Ectodermal cell (in vitro differentiated cells): ENCODE measurements around the gene TTLL5.

Experiments
- H3K27ac ChIP-seq: 2 replicates; pipeline ENCODE4 v1.7.0; 2013; ENCODE audit warnings: mild to moderate bottlenecking, low read depth, low read length; ENCODE audit not compliant: insufficient read depth, poor library complexity, severe bottlenecking
- H3K27me3 ChIP-seq: 2 replicates; pipeline ENCODE4 v1.7.0; 2013; ENCODE audit warnings: mild to moderate bottlenecking, low read length; ENCODE audit not compliant: insufficient read depth, control insufficient read depth, poor library complexity, severe bottlenecking
- H3K36me3 ChIP-seq: one replicate; pipeline ENCODE4 v1.7.0; 2013; ENCODE audit warnings: low read length; ENCODE audit not compliant: control insufficient read depth, insufficient read depth
- H3K4me1 ChIP-seq: one replicate; pipeline ENCODE4 v1.7.0; 2013; ENCODE audit warnings: low read length; ENCODE audit not compliant: control insufficient read depth, insufficient read depth
- H3K4me3 ChIP-seq: 2 replicates; pipeline ENCODE4 v1.7.0; 2013; ENCODE audit warnings: low read depth, low read length, control low read depth; ENCODE audit not compliant: insufficient read depth
- H3K9me3 ChIP-seq: 2 replicates; pipeline ENCODE4 v1.7.0; 2013; ENCODE audit warnings: mild to moderate bottlenecking, low read length, moderate library complexity; ENCODE audit not compliant: control insufficient read depth
- WGBS, 2 experiments: methylation state at CpG; one replicate each; pipeline ENCODE4 v1.1.7; 2013; ENCODE audit warnings: missing lambda C conversion rate in 2 of 2; 5-methylcytosine and 5-hydroxymethylcytosine counted together

TTLL5 gene

DNA sequence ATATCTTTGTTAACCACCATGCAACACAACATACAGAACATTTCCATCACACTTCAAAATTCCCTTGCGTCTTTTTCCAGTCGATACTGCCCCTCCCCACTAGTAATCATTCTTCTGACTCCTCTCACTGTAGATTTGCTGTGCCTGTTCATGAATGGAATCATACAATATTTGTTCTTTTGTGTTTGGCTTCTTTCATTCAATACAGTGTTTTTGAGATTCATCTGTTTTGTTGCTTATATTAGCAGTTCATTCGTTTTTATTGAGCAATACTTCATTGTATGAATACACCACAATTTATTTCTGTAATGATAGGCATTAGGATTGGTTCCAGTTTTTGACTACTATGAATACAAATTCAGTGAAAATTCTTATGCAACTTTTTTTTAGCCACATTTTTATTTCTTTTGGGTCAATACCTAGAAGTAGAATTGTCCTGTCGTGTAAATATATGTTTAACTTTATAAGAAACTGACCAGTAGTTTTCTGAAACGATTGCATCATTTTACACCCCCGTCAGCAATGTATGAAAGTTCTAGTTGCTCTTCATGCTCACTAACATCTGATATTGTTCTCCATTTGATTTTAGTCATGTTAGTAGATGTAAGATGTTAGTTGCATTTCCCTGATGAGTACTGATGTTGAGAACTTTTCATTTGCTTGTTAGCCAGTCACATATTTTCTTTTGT lies 193.2 kb downstream of the TTLL5 start:
- no peak overlapping the region for H3K4me3 ChIP-seq
- H3K27me3 ChIP-seq, result no peaks in the 10 kb centered on the region
- no peaks in the 10 kb centered on the region for H3K4me1 ChIP-seq
- no peaks in the 10 kb centered on the region for H3K9me3 ChIP-seq
- H3K36me3 ChIP-seq, result no peaks in the 10 kb centered on the region
- H3K27ac ChIP-seq, result no peak overlapping the region
- WGBS, 2 experiments, result 94 to 95% methylated on average over 4 to 6 of the region's 6 CpGs

DNA sequence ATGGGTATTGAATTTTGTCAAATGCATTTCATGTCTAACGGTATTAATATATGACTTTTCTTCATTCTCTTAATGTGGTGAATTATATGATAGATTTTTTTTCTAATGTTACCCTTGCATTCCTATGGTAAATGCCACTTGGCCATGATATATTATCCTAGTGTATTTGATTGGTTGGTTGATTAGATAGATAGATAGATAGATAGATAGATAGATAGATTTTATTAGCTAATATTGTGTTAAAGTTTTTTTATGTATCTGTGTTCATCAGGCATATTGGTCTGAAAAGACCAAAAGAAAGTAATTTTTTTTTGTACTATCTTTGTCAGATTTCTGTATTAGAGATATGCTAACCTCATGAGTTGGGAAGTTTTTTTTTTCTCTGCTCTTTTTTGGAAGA lies 196.2 kb downstream of the TTLL5 start:
- Histone ChIP-seq H3K27ac (no peak overlapping the region), H3K27me3 (no peaks in the 10 kb centered on the region), H3K36me3 (no peaks in the 10 kb centered on the region), H3K9me3 (no peaks in the 10 kb centered on the region), H3K4me3 (no peak overlapping the region), H3K4me1 (no peaks in the 10 kb centered on the region)
- WGBS, 2 experiments, result 100% methylated on average over 1 of the region's 1 CpG; no CpG with 5 or more reads in 1 of the 2 experiments

DNA sequence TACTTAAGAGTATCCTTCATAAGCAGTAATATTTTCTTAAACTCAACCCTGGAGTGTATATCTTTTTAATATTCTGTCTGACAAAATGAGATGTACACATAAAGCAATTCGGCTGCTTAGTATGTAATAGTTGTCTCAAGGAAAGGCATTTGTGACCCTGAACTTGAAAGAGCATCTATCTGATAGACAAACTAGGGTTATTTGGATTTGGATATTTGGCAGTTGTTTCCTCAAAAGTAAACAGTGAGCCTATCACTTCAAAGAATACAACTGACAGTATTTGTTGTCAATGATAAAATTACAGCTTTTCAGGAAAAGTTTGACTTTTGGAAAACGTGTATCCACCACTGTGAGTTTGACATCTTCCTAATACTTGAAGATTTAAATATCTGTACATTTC lies 197.3 kb downstream of the TTLL5 start:
- H3K4me3 ChIP-seq, result no peak overlapping the region
- H3K4me1 ChIP-seq, result no peaks in the 10 kb centered on the region
- no peaks in the 10 kb centered on the region for H3K27me3 ChIP-seq
- H3K27ac ChIP-seq, result no peak overlapping the region
- no peaks in the 10 kb centered on the region for H3K9me3 ChIP-seq
- whole genome bisulfite sequencing, 2 experiments, result 96 to 100% methylated on average over 1 to 2 of the region's 2 CpGs
- no peaks in the 10 kb centered on the region for H3K36me3 ChIP-seq

DNA sequence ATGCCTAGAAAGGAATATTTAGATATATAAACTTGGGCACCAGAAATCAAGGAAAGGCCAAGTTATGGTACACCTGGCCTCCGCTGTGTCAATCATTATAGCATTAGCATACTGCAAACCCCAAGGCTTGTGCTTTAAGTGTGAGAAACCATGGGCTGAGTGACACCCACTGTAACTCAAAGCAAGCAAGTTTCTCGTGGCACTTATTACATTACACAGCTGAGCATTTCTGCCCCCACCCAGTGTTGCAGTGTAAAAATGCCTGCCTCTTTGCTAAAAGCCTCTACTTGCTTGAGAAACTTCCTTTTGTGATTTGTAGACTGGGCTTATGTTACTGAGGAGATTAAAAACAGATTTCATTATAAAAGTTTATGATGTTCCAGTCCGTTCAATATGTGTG lies 198.7 kb downstream of the TTLL5 start:
- Histone ChIP-seq H3K36me3 (no peaks in the 10 kb centered on the region), H3K27ac (no peak overlapping the region)
- WGBS, 2 experiments, result 92 to 98% methylated on average over 3 of the region's 3 CpGs

DNA sequence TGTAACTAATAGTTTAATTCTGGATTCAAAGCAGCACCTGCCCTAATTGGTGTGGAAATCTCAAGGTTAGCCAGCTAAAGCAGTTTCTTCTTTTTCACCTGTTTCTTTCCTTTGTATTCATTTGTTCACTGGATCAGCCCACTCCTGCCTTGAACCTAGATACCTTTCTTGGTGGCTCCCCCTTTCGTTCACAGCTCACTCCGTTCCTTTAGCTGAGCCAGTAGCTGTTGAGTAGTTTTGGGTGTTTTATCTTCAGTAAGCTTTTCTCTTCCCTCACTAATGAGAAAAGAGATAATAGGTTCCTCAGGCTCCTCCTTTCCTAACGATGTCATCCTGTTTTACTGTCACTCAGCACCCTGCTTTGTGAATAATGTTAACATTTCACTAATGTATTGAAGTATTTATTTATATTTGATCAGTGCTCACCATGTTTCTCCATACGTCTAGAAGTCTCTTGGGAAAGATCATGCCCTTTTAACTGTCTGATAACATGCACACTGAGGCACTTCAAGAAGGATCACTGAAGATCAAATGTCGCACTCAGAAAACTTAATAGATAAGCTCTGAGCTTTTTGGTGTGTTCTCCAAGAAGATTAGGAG lies 199.6 kb downstream of the TTLL5 start:
- Histone ChIP-seq H3K27ac (no peak overlapping the region), H3K4me3 (no peak overlapping the region), H3K36me3 (no peaks in the 10 kb centered on the region), H3K9me3 (no peaks in the 10 kb centered on the region), H3K4me1 (no peaks in the 10 kb centered on the region), H3K27me3 (no peaks in the 10 kb centered on the region)
- 62 to 73% methylated on average over 4 to 5 of the region's 5 CpGs for WGBS, 2 experiments

More for the DNA sequence above, 198.7 kb downstream of the TTLL5 start:
- Histone ChIP-seq H3K4me1 (no peaks in the 10 kb centered on the region), H3K27me3 (no peaks in the 10 kb centered on the region), H3K4me3 (no peak overlapping the region), H3K9me3 (no peaks in the 10 kb centered on the region)

DNA sequence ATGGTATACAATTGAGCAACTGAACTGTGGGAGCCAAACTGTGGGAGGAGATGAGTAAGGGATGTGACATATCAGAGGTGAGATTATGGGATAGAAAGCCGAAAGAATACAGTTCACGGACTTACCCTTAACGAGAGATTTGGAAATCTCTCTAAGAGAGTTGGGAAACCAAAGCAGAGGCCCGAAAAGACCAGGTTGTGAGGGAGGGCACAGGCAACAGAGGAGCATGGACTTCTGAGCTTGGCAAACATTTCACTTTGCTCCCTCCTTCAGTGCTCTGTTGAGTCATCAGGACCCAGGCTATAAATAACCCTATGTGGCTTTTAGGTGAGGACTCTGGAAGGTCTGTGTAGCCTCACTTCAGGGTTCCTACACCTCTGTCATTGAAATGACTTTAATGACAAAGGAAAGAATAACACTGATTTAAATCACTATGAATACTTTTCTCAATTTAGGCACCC lies 200.1 kb downstream of the TTLL5 start:
- Histone ChIP-seq H3K9me3 (no peaks in the 10 kb centered on the region), H3K4me3 (no peak overlapping the region), H3K4me1 (no peaks in the 10 kb centered on the region), H3K27me3 (no peaks in the 10 kb centered on the region), H3K36me3 (no peaks in the 10 kb centered on the region), H3K27ac (no peak overlapping the region)
- WGBS, 2 experiments, result 62 to 64% methylated on average over 4 of the region's 4 CpGs

DNA sequence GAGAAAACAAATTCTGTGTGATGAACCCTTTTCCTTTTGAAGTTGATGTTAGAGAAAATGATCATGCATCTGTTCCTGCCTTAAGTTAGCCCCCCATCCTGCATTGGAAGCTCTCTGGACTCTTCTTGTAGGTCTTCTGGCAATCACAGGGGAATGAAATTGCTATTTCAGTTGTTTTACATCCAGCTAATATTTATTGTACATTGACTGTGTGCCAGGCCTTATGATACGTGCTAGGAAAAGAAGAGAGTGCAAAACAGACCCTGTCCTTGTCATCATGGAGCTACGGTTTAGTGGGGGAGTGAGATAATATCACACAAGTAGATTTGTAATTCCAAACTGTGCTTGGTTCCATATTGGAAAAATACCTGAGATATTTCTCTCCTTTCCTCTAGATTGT lies 202.2 kb downstream of the TTLL5 start:
- no peaks in the 10 kb centered on the region for H3K36me3 ChIP-seq
- WGBS, 2 experiments, result 91 to 94% methylated on average over 2 of the region's 2 CpGs
- H3K9me3 ChIP-seq, result no peaks in the 10 kb centered on the region
- no peaks in the 10 kb centered on the region for H3K27me3 ChIP-seq
- H3K4me1 ChIP-seq, result peaks cover 5% of the 10 kb centered on the region
- no peak overlapping the region for H3K27ac ChIP-seq
- no peak overlapping the region for H3K4me3 ChIP-seq

DNA sequence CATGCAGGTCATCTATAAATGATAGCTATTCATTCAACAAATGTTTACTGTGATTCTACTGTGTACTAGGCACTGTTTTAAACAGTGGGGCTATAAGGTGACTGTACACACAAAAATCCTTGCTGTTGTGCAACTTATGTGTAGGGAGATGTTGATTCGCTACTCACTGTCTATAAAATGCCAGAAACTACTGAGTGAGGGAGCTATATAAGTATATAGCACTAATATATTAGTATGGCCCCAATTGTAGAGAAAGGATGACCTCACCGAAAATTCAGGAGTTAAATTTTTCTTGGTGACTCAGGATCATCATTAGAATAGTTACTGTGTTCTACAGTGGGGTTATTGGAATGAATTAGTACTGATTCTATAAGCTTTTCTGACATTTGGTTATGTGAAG lies 203.3 kb downstream of the TTLL5 start:
- WGBS, 2 experiments, result 94 to 98% methylated on average over 1 to 2 of the region's 2 CpGs
- Histone ChIP-seq H3K9me3 (no peaks in the 10 kb centered on the region), H3K27me3 (no peaks in the 10 kb centered on the region), H3K36me3 (no peaks in the 10 kb centered on the region), H3K4me1 (peaks cover 11% of the 10 kb centered on the region), H3K4me3 (no peak overlapping the region), H3K27ac (no peak overlapping the region)

DNA sequence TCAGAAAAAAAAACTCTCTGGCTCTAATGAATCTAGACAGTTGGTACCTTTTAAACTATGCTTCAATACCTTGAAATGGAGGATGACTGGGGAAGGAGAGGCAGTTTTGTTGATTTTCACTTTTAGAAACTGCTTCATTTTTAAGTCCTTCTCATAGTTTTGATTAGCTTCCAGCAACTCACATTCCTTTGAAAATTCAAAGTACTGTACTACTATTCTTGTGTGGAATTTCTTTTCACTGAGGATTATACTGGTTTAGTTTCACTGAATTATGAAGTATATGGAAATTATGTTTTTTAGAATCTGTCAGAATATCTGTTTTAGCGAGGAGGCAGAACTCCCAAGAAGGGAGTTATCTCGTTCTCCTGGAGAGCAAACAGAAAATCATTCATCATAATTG lies 204.5 kb downstream of the TTLL5 start:
- Histone ChIP-seq H3K4me3 (no peak overlapping the region), H3K27me3 (no peaks in the 10 kb centered on the region), H3K9me3 (no peaks in the 10 kb centered on the region), H3K27ac (no peak overlapping the region), H3K4me1 (peaks cover 11% of the 10 kb centered on the region), H3K36me3 (no peaks in the 10 kb centered on the region)
- WGBS, 2 experiments, result 100% methylated on average over 1 of the region's 2 CpGs

DNA sequence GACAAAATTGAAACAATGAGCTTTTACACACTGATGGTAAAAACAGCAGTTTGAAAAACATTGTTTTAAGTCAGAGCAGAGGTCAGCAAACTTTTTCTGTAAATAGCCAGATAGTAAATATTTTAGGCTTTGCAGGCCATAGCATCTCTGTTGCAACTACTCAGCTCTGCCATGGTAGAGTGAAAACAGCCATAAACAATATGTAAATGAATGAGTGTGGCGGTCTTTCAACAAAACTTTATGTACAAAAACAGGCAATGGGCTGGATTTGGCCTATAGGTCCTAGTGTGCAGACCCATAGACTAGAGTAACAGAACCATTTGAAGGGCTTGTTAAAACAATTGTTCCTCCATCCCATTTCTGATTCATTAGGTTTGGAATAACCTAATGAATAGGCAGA lies 205.9 kb downstream of the TTLL5 start:
- Histone ChIP-seq H3K9me3 (no peaks in the 10 kb centered on the region), H3K4me3 (no peak overlapping the region), H3K4me1 (peaks cover 11% of the 10 kb centered on the region), H3K36me3 (no peaks in the 10 kb centered on the region), H3K27me3 (no peaks in the 10 kb centered on the region), H3K27ac (no peak overlapping the region)
- WGBS, 2 experiments, result 100% methylated on average over 1 of the region's 1 CpG
